BJ (cell line): ENCODE data around the gene SMIM11. TPM values are rescaled to one million over a fixed set of nuclear protein-coding genes. Genes with fewer than 3 reads are reported as not detected.

Experiments used
- CTCF ChIA-PET: fragments of 350-600 bp; formaldehyde crosslinking; extraction: SDS; loops from one replicate; lab custom pipeline; 2021; ENCODE audit warnings: antibody characterized with exemption, inconsistent platforms; lab: Yijun Ruan, JAX
- POLR2A ChIA-PET: fragments of 300-600 bp; sonication (Branson Sonifier 250); formaldehyde crosslinking; extraction: SDS; loops from one replicate; lab custom pipeline; 2021; ENCODE audit warnings: antibody characterized with exemption; lab: Charles Lee
- DNase-seq: peaks from one replicate; pipeline ENCODE4 v3.0.0-alpha.2; 2011; ENCODE audit warnings: low read depth
- H3K27me3 ChIP-seq: 2 replicates; pipeline ENCODE4 v1.6.0; 2011; ENCODE audit warnings: low read length; ENCODE audit not compliant: control insufficient read depth, insufficient read depth
- H3K36me3 ChIP-seq: 2 replicates; pipeline ENCODE4 v1.5.1; 2011; ENCODE audit warnings: low read length; ENCODE audit not compliant: control insufficient read depth, insufficient read depth
- H3K4me3 ChIP-seq: 2 replicates; pipeline ENCODE4 v1.5.1; 2011; ENCODE audit warnings: low read depth, mild to moderate bottlenecking, control low read depth, low read length
- polyA plus RNA-seq: library from polyadenylated mRNA; depleted of rRNA; stranded (reverse); fragments of >200 nt; gene quantifications from 2 replicates; pipeline ENCODE4 v1.2.3, GENCODE V29; 2011
- TF ChIP-seq, protein P1 (sequence below): IDR thresholded peaks from 2 replicates; pipeline ENCODE4 v1.5.1; 2011; ENCODE audit warnings: low read depth, mild to moderate bottlenecking, control low read depth, inconsistent platforms, low read length, moderate library complexity; ENCODE audit not compliant: insufficient read depth

SMIM11 gene
- polyA plus RNA-seq, 1 experiment: 10.5 TPM

DNA sequence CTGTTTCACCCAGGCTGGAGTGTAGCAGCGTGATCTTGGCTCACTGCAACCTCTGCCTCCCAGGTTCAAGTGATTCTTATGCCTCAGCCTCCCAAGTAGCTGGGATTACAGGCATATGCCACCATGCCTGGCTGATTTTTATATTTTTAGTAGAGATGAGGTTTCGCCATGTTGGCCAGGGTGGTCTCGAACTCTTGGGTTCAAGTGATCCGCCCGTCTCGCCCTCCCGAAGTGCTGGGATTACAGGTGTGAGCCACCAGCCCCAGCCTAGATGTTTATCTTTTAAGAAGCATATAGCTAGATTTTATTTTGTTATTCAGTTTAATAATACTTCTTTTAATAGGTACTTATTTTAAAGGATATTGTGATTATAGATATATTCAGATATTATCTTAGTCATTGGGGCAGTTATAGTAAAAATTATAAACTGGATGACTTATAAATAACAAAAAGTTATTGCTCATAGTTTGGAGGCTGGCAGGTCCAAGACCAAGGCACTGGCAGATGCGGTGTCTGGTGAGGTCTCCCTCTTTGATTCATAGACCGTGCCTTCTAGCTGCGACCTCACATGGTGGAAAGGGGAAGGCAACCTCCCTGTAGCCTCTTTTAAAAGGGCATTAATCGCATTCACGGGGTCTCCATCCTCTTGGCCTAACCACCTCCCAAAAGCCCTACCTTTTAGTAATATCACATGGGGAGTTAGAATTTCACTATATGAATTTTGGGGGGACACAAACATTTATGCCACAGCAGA, 14.6 kb upstream of the SMIM11 start:
- Histone ChIP-seq H3K27me3 (peaks cover 6% of the 10 kb centered on the region), H3K36me3 (no peaks in the 10 kb centered on the region), H3K4me3 (no peak overlapping the region)
- CTCF ChIA-PET: interaction anchor here (1.0 to 3.8 kb wide), 4 partner anchors 12 to 437 kb away, joined by 3 to 18 read pairs (median 7); no protein-coding TSS in a partner anchor
- no peak for DNase-seq
- POLR2A ChIA-PET: interaction anchor here (0.6 kb wide), 1 partner anchor 810 kb away, joined by 5 read pairs; no protein-coding TSS in a partner anchor
- TF ChIP-seq, protein P1, sequence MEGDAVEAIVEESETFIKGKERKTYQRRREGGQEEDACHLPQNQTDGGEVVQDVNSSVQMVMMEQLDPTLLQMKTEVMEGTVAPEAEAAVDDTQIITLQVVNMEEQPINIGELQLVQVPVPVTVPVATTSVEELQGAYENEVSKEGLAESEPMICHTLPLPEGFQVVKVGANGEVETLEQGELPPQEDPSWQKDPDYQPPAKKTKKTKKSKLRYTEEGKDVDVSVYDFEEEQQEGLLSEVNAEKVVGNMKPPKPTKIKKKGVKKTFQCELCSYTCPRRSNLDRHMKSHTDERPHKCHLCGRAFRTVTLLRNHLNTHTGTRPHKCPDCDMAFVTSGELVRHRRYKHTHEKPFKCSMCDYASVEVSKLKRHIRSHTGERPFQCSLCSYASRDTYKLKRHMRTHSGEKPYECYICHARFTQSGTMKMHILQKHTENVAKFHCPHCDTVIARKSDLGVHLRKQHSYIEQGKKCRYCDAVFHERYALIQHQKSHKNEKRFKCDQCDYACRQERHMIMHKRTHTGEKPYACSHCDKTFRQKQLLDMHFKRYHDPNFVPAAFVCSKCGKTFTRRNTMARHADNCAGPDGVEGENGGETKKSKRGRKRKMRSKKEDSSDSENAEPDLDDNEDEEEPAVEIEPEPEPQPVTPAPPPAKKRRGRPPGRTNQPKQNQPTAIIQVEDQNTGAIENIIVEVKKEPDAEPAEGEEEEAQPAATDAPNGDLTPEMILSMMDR: no peak

DNA sequence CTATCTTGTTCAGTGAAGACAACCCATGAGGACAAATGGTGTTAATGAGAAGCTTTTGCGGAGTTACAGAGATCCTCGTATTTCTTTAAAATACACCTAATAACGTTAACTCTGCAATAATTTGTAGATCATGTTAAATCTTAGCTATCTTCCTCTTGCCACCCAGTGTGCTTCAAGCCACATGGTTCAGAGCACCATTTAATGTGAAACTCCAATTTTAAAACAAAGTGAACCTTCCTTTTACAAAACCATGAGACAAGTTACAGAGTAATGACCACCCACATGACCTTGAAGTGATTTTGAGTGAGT, 13.2 kb upstream of the SMIM11 start:
- Histone ChIP-seq H3K36me3 (no peaks in the 10 kb centered on the region), H3K4me3 (no peak overlapping the region), H3K27me3 (no peaks in the 10 kb centered on the region)
- ChIA-PET CTCF (interaction anchor here (0.6 to 2.2 kb wide), 13 partner anchors 11 to 441 kb away, joined by 3 to 12 read pairs (median 3); no protein-coding TSS in a partner anchor), POLR2A (no interaction called here)
- DNase-seq: no peak
- TF ChIP-seq, protein P1: no peak

DNA sequence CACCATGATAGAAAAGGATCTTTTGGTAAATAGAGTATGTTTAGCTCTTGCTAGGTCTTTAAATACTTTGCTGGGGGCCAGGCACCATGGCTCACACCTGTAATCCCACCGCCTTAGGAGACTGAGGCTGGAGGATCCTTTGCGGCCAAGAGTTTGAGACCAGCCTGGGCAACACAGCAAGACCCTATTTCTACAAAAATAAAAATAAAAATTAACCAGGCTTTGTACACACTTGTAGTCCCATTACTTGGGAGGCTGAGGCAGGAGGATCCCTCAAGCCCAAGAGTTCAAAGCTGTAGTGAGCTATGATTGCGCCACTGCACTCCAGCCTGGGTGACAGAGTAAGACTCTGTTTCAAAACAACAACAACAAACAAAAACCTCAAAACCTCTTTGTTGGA, 12.6 kb upstream of the SMIM11 start:
- H3K4me3 ChIP-seq: no peak overlapping the region
- TF ChIP-seq, protein P1: no peak
- H3K27me3 ChIP-seq: no peaks in the 10 kb centered on the region
- no peaks in the 10 kb centered on the region for H3K36me3 ChIP-seq
- POLR2A ChIA-PET: no interaction called here
- CTCF ChIA-PET: interaction anchor here (0.6 to 2.2 kb wide), 13 partner anchors 11 to 442 kb away, joined by 3 to 12 read pairs (median 3); no protein-coding TSS in a partner anchor
- DNase-seq: no peak

DNA sequence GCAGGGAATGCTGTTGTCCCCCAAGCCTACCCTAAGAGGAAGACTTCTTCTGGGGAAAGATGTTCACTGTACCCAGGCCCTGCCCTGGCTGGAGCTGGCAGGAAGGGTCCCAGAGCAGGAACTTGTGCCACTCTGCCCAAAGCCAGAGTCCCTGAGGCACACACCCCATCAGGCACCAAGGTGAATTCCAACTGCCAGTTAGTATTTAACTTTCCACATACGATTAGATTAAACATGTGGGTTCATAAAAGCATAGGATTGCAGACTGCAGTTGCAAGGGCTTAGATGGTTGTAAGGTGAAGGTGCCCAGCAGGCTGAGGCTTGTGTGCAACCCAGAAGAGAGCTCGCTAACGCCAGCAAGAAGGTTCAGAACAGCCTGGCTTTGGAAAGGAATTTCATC, 11.6 kb upstream of the SMIM11 start, which contains the start of gene KCNE2:
TSS of gene KCNE2 (plus strand) at position 274 of the 400 bp plus-strand sequence. CDS start 6,473 bp downstream, outside the sequence.
- CTCF ChIA-PET: interaction anchor here (2.0 to 2.2 kb wide), 2 partner anchors 267 to 440 kb away, joined by 11 to 12 read pairs; no protein-coding TSS in a partner anchor
- Histone ChIP-seq H3K36me3 (no peaks in the 10 kb centered on the region), H3K27me3 (no peaks in the 10 kb centered on the region), H3K4me3 (no peak within 1 kb of the TSS)
- POLR2A ChIA-PET: no interaction called here
- TF ChIP-seq, protein P1: no peak
- DNase-seq: no peak

DNA sequence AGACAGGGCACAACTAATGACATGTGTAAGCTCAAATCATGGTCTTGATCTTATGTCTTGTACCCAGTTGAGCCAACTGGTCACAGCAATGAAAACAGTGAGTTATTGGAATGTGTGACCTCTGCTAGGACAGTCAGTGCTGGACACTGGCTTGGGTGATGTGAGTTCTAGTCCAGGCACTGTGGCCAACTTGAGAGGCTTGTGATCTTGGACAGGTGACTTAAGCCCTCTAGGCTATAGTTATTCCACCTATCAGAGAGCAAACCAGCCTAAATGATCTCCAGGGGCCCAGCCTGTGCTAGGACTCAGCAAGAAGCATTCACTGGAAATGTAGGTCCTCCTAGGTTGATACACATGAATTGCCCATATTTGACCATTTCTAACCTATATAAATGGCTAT, 10.4 kb upstream of the SMIM11 start:
- ChIA-PET CTCF (interaction anchor here (1.1 to 2.0 kb wide), 2 partner anchors 238 to 265 kb away, joined by 3 to 7 read pairs; no protein-coding TSS in a partner anchor), POLR2A (no interaction called here)
- no peak overlapping the region for H3K4me3 ChIP-seq
- H3K36me3 ChIP-seq: no peaks in the 10 kb centered on the region
- H3K27me3 ChIP-seq: no peaks in the 10 kb centered on the region
- TF ChIP-seq, protein P1: no peak
- DNase-seq: no peak
